SK-N-SH (cell line): Measurements from ENCODE around the gene ACAT2. TPM values are rescaled to one million over a fixed set of nuclear protein-coding genes. Genes with fewer than 3 reads are reported as not detected.
A peak's percentile ranks its signal among the peaks of the same experiment; 100 is the strongest.

ENCODE experiments used
- CTCF ChIA-PET: fragments of 300-600, 350-600 bp; formaldehyde crosslinking; extraction: SDS; loops from one replicate; lab custom pipeline; 2021; lab: Yijun Ruan, JAX
- POLR2A ChIA-PET: fragments of 350-600 bp; sonication (Branson Sonifier 250); formaldehyde crosslinking; extraction: SDS; loops from one replicate; lab custom pipeline; 2020; ENCODE audit warnings: antibody characterized with exemption, inconsistent platforms; lab: Yijun Ruan, JAX
- DNase-seq: peaks from one replicate; pipeline ENCODE4 v3.0.0; 2012
- H2AFZ ChIP-seq: fragments of 200-600 bp; sonication (generic); 2 replicates; pipeline ENCODE4 v1.8.1; 2016; ENCODE audit warnings: antibody characterized with exemption, mild to moderate bottlenecking, low read depth
- H3F3A ChIP-seq: fragments of 200-600 bp; sonication (generic); replicated peaks from 2 replicates; pipeline ENCODE3; 2016; ENCODE audit warnings: antibody characterized with exemption, mild to moderate bottlenecking; ENCODE audit not compliant: insufficient read depth
- H3K27ac ChIP-seq, 2 experiments: fragments of 200-500 bp in 1 of 2; fragments of 200-600 bp in 1 of 2; sonication (Bioruptor generic) in 1 of 2; sonication (generic), shearing (Covaris generic) in 1 of 2; 2 replicates each; pipeline versions ENCODE4 v1.5.1 to v1.6.1; 2014 to 2016; ENCODE audit warnings: low read depth in 2 of 2, inconsistent platforms in 1 of 2, low read length in 1 of 2, mild to moderate bottlenecking in 1 of 2, mixed read lengths in 1 of 2
- H3K27me3 ChIP-seq: fragments of 200-600 bp; sonication (generic), shearing (Covaris generic); 2 replicates; pipeline ENCODE4 v1.6.1; 2016; ENCODE audit warnings: mixed run types; ENCODE audit not compliant: insufficient read depth
- H3K36me3 ChIP-seq, 2 experiments: fragments of 200-500 bp in 1 of 2; fragments of 200-600 bp in 1 of 2; sonication (Bioruptor generic) in 1 of 2; sonication (generic) in 1 of 2; replicated peaks in 1 of 2; 2 replicates each; pipeline versions ENCODE3 to v1.5.1; 2014 to 2016; ENCODE audit warnings: low read length in 1 of 2, mild to moderate bottlenecking in 1 of 2; ENCODE audit not compliant: insufficient read depth in 2 of 2, control insufficient read depth in 1 of 2
- H3K4me1 ChIP-seq, 2 experiments: fragments of 200-500 bp in 1 of 2; fragments of 200-600 bp in 1 of 2; sonication (Bioruptor generic) in 1 of 2; sonication (generic), shearing (Covaris generic) in 1 of 2; 2 replicates each; pipeline versions ENCODE4 v1.5.1 to v1.6.1; 2014 to 2016; ENCODE audit warnings: low read depth in 1 of 2, low read length in 1 of 2, mixed run types in 1 of 2; ENCODE audit not compliant: insufficient read depth in 2 of 2, control insufficient read depth in 1 of 2
- H3K4me2 ChIP-seq: fragments of 200-600 bp; sonication (generic), shearing (Covaris generic); 2 replicates; pipeline ENCODE4 v1.6.1; 2017; ENCODE audit warnings: mixed run types
- H3K4me3 ChIP-seq, 2 experiments: fragments of 200-500 bp in 1 of 2; fragments of 200-600 bp in 1 of 2; sonication (Bioruptor generic) in 1 of 2; sonication (generic), shearing (Covaris generic) in 1 of 2; 2 replicates each; pipeline versions ENCODE4 v1.5.1 to v1.8.1; 2014 to 2016; ENCODE audit warnings: low read depth in 2 of 2, inconsistent platforms in 1 of 2, low read length in 1 of 2, mild to moderate bottlenecking in 1 of 2, mixed read lengths in 1 of 2, moderate library complexity in 1 of 2
- H3K79me2 ChIP-seq: fragments of 200-600 bp; sonication (generic); 2 replicates; pipeline ENCODE4 v1.8.1; 2017; ENCODE audit warnings: mild to moderate bottlenecking; ENCODE audit not compliant: insufficient read depth
- H3K9ac ChIP-seq: fragments of 200-600 bp; sonication (generic); 2 replicates; pipeline ENCODE4 v1.6.1; 2017; ENCODE audit warnings: mixed run types
- H3K9me2 ChIP-seq: fragments of 200-600 bp; sonication (generic); 2 replicates; pipeline ENCODE4 v1.6.1; 2017; ENCODE audit warnings: mixed run types
- H3K9me3 ChIP-seq: fragments of 200-600 bp; sonication (generic); 2 replicates; pipeline ENCODE4 v1.6.1; 2017; ENCODE audit warnings: mixed run types, mild to moderate bottlenecking, moderate library complexity
- H4K20me1 ChIP-seq: fragments of 200-600 bp; sonication (generic); 2 replicates; pipeline ENCODE4 v1.6.1; 2017; ENCODE audit warnings: mild to moderate bottlenecking, mixed run types; ENCODE audit not compliant: insufficient read depth
- CTCF ChIP-seq: fragments of 200-600 bp; sonication (generic); IDR thresholded peaks from 2 replicates; pipeline ENCODE4 v1.6.1; 2017; ENCODE audit warnings: antibody characterized with exemption, mild to moderate bottlenecking, moderate library complexity
- EZH2phosphoT487 ChIP-seq: fragments of 200-600 bp; sonication (generic); IDR thresholded peaks from 2 replicates; pipeline ENCODE4 v1.6.1; 2017; ENCODE audit warnings: low read depth, mixed run types, mild to moderate bottlenecking, antibody characterized with exemption, moderate library complexity, borderline replicate concordance
- PBX3 ChIP-seq: IDR thresholded peaks from 2 replicates; pipeline ENCODE4; 2012
- RFX5 ChIP-seq: IDR thresholded peaks from 2 replicates; pipeline ENCODE4 v1.6.1; 2012; ENCODE audit warnings: mild to moderate bottlenecking, improper control_type of control experiment, low read length
- TAF1 ChIP-seq: IDR thresholded peaks from 2 replicates; pipeline ENCODE4 v1.6.1; 2012; ENCODE audit warnings: low read depth, mild to moderate bottlenecking, low read length, moderate library complexity, borderline replicate concordance
- TEAD4 ChIP-seq: IDR thresholded peaks from 2 replicates; pipeline ENCODE4 v1.4.0; 2012; ENCODE audit warnings: mild to moderate bottlenecking, borderline replicate concordance; ENCODE audit not compliant: insufficient read depth
- USF1 ChIP-seq: IDR thresholded peaks from 2 replicates; pipeline ENCODE4 v1.4.0; 2012; ENCODE audit warnings: low read depth, borderline replicate concordance
- USF2 ChIP-seq: fragments of 150-350 bp; IDR thresholded peaks from 2 replicates; pipeline ENCODE4 v1.6.1; 2017; ENCODE audit warnings: antibody characterized with exemption, low read length, low read depth, borderline replicate concordance
- WGBS: methylation state at CpG from one replicate; pipeline ENCODE4 v1.1.6; 2017; ENCODE audit warnings: low lambda C conversion rate; 5-methylcytosine and 5-hydroxymethylcytosine counted together
- polyA plus RNA-seq, 3 experiments: library from polyadenylated mRNA; depleted of rRNA; stranded (reverse); fragments of >200 nt; gene quantifications; 2 replicates each; pipeline ENCODE4 v1.2.3, GENCODE V29; 2012

Gene ACAT2
- polyA plus RNA-seq, 1 of the 3 experiments (the other 2 are of a cell fraction): 13.1 TPM

GRCh38 chr6:159726918-159727716 lies 34.7 kb upstream of the ACAT2 start, which contains the start of gene WTAP (continued):
- TF ChIP-seq CTCF: no peak
- TF ChIP-seq RFX5: peak; percentile 52; the same call in 1 of the 2 replicates
- no peak for TF ChIP-seq TEAD4
- no peak for TF ChIP-seq USF2
- peak; percentile 70; the same call in 1 of the 2 replicates for TF ChIP-seq USF1
- TF ChIP-seq PBX3: peak; percentile 89
- no peak for TF ChIP-seq EZH2phosphoT487

- H3K4me3 ChIP-seq: peak overlapping the region; percentile 82 to 85
- peak overlapping the region; percentile 76 for H3K4me2 ChIP-seq
- no peaks in the 10 kb centered on the region for H3K9me3 ChIP-seq
- H3K9ac ChIP-seq: peak overlapping the region; percentile 97
- 0 out of 2 replicates have a peak overlapping the region, but pooled peaks have one; percentile 27 for H2AFZ ChIP-seq
- ChIA-PET CTCF (interaction anchor here (1.5 to 3.6 kb wide), 2 partner anchors 10 to 36 kb away, joined by 4 to 21 read pairs; no protein-coding TSS in a partner anchor), POLR2A (interaction anchor here (1.9 to 3.4 kb wide), 3 partner anchors 10 to 62 kb away, joined by 5 to 25 read pairs (median 11); partner anchors contain the start of genes ACAT2, MRPL18 and TCP1)
- H4K20me1 ChIP-seq: peaks cover 50% of the 10 kb centered on the region
- peaks cover 2 to 4% of the 10 kb centered on the region in 2 experiments for H3K36me3 ChIP-seq
- H3K27me3 ChIP-seq: no peaks in the 10 kb centered on the region
- peaks cover 93% of the 10 kb centered on the region for H3K79me2 ChIP-seq
- peaks cover 4 to 9% of the 10 kb centered on the region in 2 experiments; a peak in 3 of 4 replicates for H3K4me1 ChIP-seq
- H3F3A ChIP-seq: no peaks in the 10 kb centered on the region
- TF ChIP-seq TEAD4: 0 out of 2 replicates have a peak, but pooled peaks have one; percentile 18
- no peak for TF ChIP-seq TAF1
- H3K27ac ChIP-seq: peak overlapping the region; percentile 94 to 97
- under 1% methylated on average over 11 of the region's 44 CpGs for WGBS
- H3K9me2 ChIP-seq: no peaks in the 10 kb centered on the region
- DNase-seq: no peak
These were observed 34.0 kb upstream of the ACAT2 start for GRCh38 chr6:159727717-159728445.
